Breast epithelium (tissue), 4 donors: ENCODE results near the gene SNTG2. TPM values are rescaled to one million over a fixed set of nuclear protein-coding genes. Genes with fewer than 3 reads are reported as not detected.

ENCODE experiments used
- DNase-seq, 2 donors: peaks; one replicate each; pipeline ENCODE4 v3.0.0-alpha.2; 2019; ENCODE audit warnings: low spot score in 2 of 2
- H3K27ac ChIP-seq, 2 donors: fragments of 200-600 bp; sonication (generic) in 1 of 2; one replicate each; pipeline ENCODE4 v1.5.1; 2016 to 2019; ENCODE audit warnings: mild to moderate bottlenecking in 1 of 2
- H3K27me3 ChIP-seq, 2 donors: fragments of 200-600 bp; sonication (generic) in 1 of 2; one replicate each; pipeline versions ENCODE4 v1.5.1 to v1.6.0; 2017 to 2019; ENCODE audit warnings: control low read depth in 1 of 2, mild to moderate bottlenecking in 1 of 2
- H3K36me3 ChIP-seq: fragments of 200-600 bp; one replicate; pipeline ENCODE4 v1.5.1; 2019
- H3K4me1 ChIP-seq, 2 donors: fragments of 200-600 bp; sonication (generic); one replicate each; pipeline ENCODE4 v1.5.1; 2016 to 2019; ENCODE audit warnings: control low read depth in 1 of 2
- H3K4me3 ChIP-seq, 3 donors: fragments of 200-600 bp; sonication (generic); 1 replicate in 2 of 3; 2 replicates in 1 of 3; pipeline ENCODE4 v1.5.1; 2016 to 2019; ENCODE audit warnings: mild to moderate bottlenecking in 3 of 3, moderate library complexity in 2 of 3
- H3K9me3 ChIP-seq, 2 donors: fragments of 200-600 bp; sonication (generic) in 1 of 2; one replicate each; pipeline ENCODE4 v1.5.1; 2016 to 2019; ENCODE audit warnings: control low read depth in 1 of 2
- CTCF ChIP-seq, 3 donors: fragments of 450-650 bp; IDR thresholded peaks; one replicate each; pipeline ENCODE4 v1.5.1; 2016 to 2017; ENCODE audit warnings: antibody characterized with exemption in 3 of 3, mild to moderate bottlenecking in 3 of 3, moderate library complexity in 3 of 3
- POLR2A ChIP-seq: fragments of 450-650 bp; IDR thresholded peaks from one replicate; pipeline ENCODE4 v1.6.1; 2016; ENCODE audit warnings: antibody characterized with exemption, mild to moderate bottlenecking, moderate library complexity
- POLR2AphosphoS5 ChIP-seq, 3 donors: sonication (generic); formaldehyde crosslinking; IDR thresholded peaks; one replicate each; pipeline ENCODE4 v1.6.1; 2017; ENCODE audit warnings: antibody characterized with exemption in 3 of 3
- intact Hi-C: fragments of 100-400 bp; cut with DNase I; formaldehyde crosslinking; loops from one replicate; pipeline ENCODE4 v1.15.1; 2023; ENCODE audit warnings: low total_unique reads
- total RNA-seq, 3 donors: library from RNA; depleted of rRNA; stranded (reverse); fragments of >200 nt; gene quantifications; one replicate each; pipeline ENCODE4 v1.1.0, GENCODE V29; 2016

The SNTG2 gene
- total RNA-seq, 3 donors from 2014 or later = 4.6 to 7.4 (median 6.0) TPM

- intact Hi-C loops = no loop called here
- no peaks in the 10 kb centered on the region for H3K36me3 ChIP-seq
- no peaks in the 10 kb centered on the region for H3K27me3 ChIP-seq
- no peak overlapping the region for H3K27ac ChIP-seq
- no peaks in the 10 kb centered on the region for H3K4me1 ChIP-seq
- no peak for DNase-seq
- TF ChIP-seq CTCF (IDR thresholded peaks at IDR 0.05) (no peak), POLR2AphosphoS5 (IDR thresholded peaks at IDR 0.05) (no peak)
- no peak overlapping the region for H3K4me3 ChIP-seq
- H3K9me3 ChIP-seq = peaks cover 9 to 32% of the 10 kb centered on the region in 2 donors
Observed at GRCh38 chr2:1348789-1349188, 398.1 kb downstream of the SNTG2 start.

- H3K4me1 ChIP-seq = no peaks in the 10 kb centered on the region
- H3K4me3 ChIP-seq = no peak overlapping the region
- peaks cover 9 to 32% of the 10 kb centered on the region in 2 donors for H3K9me3 ChIP-seq
- H3K27ac ChIP-seq = no peak overlapping the region
- intact Hi-C loops = no loop called here
- no peaks in the 10 kb centered on the region for H3K27me3 ChIP-seq
- no peaks in the 10 kb centered on the region for H3K36me3 ChIP-seq
- TF ChIP-seq POLR2A = no peak
- no peak for TF ChIP-seq POLR2AphosphoS5 (IDR thresholded peaks at IDR 0.05)
- TF ChIP-seq CTCF (IDR thresholded peaks at IDR 0.05) = no peak
- DNase-seq = no peak
Observed at GRCh38 chr2:1350111-1350510, 399.5 kb downstream of the SNTG2 start.

- H3K27ac ChIP-seq = no peak overlapping the region
- intact Hi-C loops = no loop called here
Observed at GRCh38 chr2:1353124-1353523, 402.5 kb downstream of the SNTG2 start.

GRCh38 chr2:1353543-1353942 is 402.9 kb downstream of the SNTG2 start:
- no peaks in the 10 kb centered on the region for H3K27me3 ChIP-seq
- H3K36me3 ChIP-seq = no peaks in the 10 kb centered on the region
- intact Hi-C loops = no loop called here
- H3K4me3 ChIP-seq = no peak overlapping the region
- TF ChIP-seq CTCF (IDR thresholded peaks at IDR 0.05) (no peak), POLR2A (no peak), POLR2AphosphoS5 (IDR thresholded peaks at IDR 0.05) (no peak)
- DNase-seq = no peak
- H3K4me1 ChIP-seq = no peaks in the 10 kb centered on the region
- peaks cover 6 to 17% of the 10 kb centered on the region in 2 donors for H3K9me3 ChIP-seq
- no peak overlapping the region for H3K27ac ChIP-seq

More at GRCh38 chr2:1353124-1353523, 402.5 kb downstream of the SNTG2 start:
- H3K4me1 ChIP-seq = no peaks in the 10 kb centered on the region
- H3K36me3 ChIP-seq = no peaks in the 10 kb centered on the region
- H3K9me3 ChIP-seq = peaks cover 9 to 21% of the 10 kb centered on the region in 2 donors
- TF ChIP-seq POLR2A (no peak), CTCF (IDR thresholded peaks at IDR 0.05) (no peak), POLR2AphosphoS5 (IDR thresholded peaks at IDR 0.05) (no peak)
- H3K4me3 ChIP-seq = no peak overlapping the region
- no peak for DNase-seq
- no peaks in the 10 kb centered on the region for H3K27me3 ChIP-seq

- H3K4me3 ChIP-seq = no peak overlapping the region
- H3K9me3 ChIP-seq = no peaks in the 10 kb centered on the region
- H3K27ac ChIP-seq = no peak overlapping the region
- H3K27me3 ChIP-seq = no peaks in the 10 kb centered on the region
- TF ChIP-seq CTCF (IDR thresholded peaks at IDR 0.05) (no peak), POLR2AphosphoS5 (IDR thresholded peaks at IDR 0.05) (no peak), POLR2A (no peak)
- no peaks in the 10 kb centered on the region for H3K4me1 ChIP-seq
- intact Hi-C loops = no loop called here
- no peak for DNase-seq
- no peaks in the 10 kb centered on the region for H3K36me3 ChIP-seq
Observed at GRCh38 chr2:1360144-1360543, 409.5 kb downstream of the SNTG2 start.
